Dedifferentiated amniotic fluid mesenchymal stem cell (primary cell): ENCODE results near the gene ARHGEF1.
A peak's percentile ranks its signal among the peaks of the same experiment; 100 is the strongest.

Source experiments
- DNase-seq: peaks from one replicate; pipeline ENCODE4 v3.0.0-alpha.2; 2016; ENCODE audit errors: extremely low spot score

Gene ARHGEF1

DNA sequence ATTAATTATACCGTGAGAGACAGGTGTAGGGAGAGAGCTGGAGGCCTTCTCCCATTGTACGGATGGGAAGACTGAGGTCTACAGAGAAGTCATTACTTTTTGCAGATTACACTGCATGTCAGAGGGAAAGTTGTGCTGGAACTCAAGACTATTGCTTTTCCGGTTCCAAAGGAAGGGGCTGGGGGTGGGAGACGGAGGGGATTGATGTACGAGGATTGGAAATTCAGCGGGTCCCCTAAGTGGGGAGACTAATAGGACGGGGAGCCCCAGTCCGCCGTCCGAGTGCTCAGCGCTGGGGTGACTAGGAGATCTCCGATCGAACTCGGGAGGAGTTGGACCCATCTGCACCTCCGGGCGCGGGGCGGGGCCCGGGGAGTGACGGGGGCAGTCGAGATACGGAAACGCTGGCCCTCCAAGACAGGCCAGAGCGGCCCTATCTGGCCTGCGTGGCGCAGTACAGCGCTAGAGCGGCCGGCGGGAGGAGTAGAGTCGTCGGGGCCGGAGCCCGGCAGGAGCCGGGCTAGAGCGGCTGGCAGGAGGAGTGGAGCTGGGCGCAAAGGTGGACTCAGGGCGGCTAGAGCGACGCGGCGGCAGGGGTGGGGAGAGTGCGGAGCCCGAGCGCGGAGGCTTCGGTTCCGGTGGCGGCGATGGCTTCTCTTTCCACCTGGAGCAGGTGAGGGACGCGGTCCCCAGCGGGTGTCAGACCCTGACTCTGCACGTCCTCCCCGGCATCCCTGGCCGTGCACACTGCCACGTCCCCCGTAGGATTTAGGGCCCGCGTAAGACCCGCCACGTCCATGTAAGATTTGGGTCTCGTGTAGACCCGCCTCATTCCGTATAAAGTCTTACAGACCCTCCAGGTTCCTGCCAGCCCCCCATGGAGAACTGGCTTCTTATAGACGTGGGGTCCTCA, 1.1 kb downstream of the ARHGEF1 start:
- peak; percentile 90 for DNase-seq

DNA sequence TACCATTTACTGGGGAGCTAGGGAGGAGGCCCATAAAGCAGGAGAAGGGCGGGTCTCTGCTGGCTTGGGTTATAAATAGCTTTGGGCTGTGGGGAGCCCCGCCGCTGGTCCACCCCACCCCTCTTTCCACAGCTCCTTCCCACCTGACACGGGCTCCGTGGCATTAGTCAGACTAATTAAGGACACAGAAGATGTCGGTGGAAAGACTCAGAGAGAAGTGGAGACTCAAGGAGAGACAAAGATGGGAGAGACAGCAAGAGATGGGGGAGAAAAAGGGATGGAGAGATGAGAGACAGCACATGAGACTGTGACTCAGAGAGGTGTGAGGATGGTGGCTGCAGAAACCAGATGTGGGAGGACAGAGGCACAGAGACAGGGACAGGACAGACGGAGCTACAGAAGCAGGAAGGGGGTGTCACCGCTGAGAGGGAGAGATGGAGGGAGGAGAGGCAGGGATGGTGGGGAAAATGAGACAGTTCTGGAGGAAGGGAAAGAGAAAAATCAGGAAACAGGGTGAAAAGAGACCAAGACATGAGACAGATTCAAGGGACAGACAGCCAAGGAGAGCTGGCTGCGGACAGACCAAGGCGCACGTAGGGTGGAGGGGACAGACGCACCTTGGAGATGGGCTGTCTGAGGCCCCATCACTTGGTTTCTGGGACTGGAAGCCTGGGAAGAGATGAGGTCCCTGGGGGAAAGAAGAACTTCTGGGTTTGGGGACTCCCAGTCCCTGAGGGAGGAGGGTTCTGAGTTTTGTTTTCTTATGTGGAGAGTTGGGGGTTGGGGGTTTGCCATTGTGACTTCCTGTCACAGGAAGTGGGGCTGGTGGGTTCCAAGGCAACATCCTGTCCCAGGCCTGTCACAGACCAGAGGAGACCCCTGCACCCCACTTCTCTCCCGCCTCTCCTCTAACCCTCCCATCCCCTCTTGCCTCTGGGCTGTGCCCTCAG, 4.1 kb downstream of the ARHGEF1 start:
- no peak for DNase-seq

DNA sequence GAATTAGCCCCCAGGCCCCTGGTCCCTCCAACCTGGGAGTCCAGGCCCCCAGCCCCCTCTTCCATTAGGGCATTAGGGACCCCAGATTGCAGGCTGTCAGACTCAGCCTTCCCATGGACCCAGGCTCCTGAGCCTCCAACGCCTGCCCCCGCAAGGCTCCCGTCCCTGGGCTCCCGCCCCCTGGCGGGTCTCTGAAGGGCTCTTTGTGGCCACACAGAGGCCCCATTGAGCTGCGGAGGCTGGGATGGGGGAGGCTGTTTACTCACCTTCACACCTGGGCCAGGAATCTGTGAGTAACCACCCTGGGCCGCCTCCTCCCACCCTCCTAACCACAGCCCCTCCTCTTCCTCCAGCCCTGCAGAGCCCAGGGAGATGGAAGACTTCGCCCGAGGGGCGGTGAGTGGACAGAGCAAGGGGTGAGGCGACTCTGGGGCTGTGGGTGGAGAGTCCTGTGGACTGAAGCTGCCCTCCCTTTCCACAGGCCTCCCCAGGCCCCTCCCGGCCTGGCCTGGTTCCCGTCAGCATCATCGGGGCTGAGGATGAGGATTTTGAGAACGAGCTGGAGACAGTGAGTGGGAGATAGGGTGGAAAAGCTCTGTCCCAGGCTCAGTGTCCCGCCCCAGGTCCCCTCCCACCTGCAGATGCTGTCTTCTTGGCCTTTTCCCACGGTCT, 4.9 kb downstream of the ARHGEF1 start:
- DNase-seq, result no peak

DNA sequence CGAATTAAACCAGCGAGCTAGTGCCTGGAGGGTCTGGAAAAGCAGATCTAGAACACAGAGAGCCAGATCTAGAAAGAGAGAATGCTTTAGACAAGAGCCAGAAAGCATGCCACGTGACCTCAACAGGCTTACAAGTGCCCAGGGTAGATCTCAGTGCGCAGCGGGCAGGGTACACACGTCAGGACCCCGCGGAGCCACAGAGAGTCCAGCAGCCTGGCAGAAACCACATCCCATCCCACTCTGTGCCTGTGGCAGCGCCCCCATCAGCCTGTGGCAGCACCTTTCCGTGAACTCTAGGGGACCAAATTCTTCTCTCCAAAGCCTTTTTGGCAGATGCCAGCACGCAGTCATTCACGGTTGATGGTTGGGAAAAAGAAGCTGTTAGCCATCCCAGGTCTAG, 5.9 kb downstream of the ARHGEF1 start:
- no peak for DNase-seq

DNA sequence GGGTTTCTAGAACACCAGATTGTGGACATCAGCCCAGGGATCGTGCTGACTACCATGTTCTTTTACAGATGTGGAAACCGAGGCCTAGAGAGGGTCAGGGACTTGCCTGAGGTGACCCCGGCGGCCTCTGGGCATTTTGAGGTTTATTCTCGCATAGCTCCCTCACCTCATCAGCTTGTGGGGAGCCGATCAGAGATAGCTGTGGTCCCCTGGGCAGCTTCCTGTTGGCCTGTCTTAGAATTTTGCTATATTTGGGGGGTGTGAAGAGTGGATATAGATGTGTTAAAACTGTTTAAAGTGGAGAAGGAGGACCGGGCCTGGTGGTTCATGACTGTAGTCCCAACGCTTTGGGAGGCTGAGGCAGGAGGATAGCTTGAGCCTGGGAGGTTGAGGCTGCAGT, 6.9 kb downstream of the ARHGEF1 start:
- DNase-seq, result no peak

DNA sequence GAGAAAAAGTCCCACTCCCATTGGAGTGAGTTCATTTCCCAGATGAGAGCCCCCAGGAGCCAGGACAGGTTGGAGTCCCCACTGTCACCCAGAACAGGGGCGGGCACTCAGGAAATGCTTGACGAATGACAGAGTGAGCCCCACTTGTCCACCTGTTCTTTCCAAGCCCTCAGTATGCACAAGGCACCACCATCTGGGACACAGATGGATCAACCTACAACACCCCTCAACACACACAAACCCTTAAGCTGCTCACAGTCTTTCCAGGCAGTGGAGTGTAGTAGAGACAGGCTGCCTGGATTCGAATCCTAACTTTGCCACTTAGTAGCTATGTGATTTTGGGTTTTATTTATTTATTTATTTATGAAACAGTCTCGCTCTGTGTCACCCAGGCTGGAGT, 8.0 kb downstream of the ARHGEF1 start:
- no peak for DNase-seq

DNA sequence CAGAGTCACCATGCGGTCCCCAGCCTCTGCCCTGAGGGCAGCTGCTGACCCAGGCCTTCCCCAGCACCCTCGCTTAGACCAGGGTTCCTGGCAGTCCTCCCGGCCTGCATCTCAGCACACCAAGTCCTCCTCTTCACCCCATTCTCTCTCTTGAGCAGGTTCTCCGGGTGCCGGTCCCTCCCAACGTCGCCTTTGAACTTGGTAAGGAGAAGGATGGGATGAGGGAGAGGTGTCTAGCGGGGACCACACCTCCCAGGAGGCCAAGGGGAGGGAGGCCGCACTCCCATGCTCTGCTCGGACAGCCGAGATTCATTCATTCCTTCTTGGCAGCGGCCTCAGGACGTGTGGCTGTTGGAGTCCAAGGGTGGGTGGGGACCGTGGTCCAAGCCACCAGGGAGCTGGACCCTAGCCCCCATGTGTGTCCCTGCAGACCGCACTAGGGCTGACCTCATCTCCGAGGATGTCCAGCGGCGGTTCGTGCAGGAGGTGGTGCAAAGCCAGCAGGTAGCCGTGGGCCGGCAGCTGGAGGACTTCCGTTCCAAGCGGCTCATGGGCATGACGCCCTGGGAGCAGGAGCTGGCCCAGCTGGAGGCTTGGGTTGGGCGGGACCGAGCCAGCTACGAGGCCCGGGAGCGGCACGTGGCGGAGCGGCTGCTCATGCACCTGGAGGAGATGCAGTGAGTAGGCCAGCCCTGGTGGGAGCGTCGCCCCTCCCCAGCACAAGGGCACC, 9.4 kb downstream of the ARHGEF1 start:
- DNase-seq, result no peak

DNA sequence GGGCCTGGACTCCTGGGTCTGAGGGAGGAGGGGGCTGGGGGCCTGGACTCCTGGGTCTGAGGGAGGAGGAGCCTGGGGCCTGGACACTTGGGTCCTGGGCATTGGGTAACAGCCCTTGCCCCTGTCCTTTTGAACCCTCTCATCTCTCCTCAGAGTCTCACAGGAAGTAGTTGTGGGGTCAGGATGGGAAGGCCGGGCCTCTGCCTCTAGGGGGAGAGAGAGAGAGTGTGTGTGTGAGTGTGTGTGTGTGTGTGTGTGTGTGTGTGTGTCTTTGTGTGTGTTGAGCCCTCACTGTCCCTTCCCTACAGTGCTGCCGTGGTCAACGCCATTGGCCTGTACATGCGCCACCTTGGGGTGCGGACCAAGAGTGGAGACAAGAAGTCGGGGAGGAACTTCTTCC, 10.9 kb downstream of the ARHGEF1 start:
- no peak for DNase-seq

DNA sequence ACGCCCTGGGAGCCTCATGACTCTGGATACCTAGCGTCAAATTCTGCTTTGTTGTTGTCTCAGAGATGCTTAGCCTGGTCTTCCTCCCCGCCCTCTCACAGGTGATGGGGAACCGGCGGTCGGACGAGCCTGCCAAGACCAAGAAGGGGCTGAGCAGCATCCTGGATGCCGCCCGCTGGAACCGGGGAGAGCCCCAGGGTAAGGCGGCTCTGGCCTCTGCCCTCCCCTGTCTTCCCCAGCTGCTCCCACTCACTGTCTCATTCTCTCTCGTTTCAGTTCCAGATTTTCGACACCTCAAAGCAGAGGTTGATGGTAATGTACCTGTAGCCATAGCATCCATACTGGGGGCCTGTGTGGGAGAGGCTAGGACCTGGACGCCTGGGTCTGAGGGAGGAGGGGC, 11.4 kb downstream of the ARHGEF1 start:
- DNase-seq, result no peak

DNA sequence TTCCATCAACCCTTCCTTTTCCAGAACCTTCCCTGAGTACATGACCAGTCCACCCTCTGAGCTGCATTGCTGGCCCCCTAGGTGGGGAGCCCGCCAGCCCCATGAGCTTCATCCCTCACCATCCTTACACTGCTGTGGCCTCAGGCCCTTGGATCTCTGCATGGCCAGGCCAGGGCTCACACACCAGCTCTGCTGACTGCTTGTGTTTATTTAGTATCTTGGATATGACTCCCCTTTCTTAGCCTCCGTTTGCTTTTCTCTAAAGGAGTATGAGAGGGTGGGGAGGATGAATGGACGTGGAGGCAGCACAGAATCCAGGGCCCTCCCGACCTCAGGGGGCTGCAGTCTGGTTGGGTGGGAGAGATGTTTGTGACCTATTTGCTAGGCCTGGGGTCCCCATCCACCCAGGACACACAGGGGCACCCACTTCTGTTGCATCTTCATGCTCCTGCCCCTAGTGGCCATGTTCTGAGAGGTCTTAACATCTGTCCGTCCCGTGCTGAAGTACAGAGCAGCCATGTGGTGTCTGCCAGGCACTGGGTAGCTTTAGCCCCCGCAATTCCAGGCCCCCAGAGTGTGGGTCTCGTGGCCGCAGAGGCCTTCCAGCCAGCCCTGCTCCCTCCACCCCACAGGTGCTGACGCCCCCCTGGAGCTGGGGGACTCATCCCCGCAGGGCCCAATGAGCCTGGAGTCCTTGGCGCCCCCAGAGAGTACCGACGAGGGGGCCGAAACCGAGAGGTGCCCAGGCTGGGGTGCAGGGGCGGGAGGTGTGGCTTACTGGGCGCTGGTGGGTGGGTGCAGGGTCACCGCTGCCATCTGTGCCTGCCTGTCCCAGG, 13.0 kb downstream of the ARHGEF1 start:
- DNase-seq, result no peak

DNA sequence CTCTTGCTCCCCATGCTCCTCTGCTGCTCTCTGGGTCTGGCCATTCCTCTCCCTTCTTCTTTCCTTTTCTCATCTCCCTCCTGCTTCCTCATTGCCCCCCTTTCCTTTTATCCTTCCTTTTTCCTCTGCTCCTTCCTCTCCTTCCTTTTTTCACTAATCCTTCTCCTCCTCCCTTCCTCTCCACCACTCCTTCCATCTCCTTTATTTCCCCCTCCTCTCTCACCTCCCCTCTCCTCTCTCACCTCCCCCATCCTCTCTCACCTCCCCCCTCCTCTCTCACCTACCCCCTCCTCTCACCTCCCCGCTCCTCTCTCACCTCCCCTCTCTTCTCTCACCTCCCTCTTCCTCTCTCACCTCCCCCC, 13.6 kb downstream of the ARHGEF1 start:
- no peak for DNase-seq

DNA sequence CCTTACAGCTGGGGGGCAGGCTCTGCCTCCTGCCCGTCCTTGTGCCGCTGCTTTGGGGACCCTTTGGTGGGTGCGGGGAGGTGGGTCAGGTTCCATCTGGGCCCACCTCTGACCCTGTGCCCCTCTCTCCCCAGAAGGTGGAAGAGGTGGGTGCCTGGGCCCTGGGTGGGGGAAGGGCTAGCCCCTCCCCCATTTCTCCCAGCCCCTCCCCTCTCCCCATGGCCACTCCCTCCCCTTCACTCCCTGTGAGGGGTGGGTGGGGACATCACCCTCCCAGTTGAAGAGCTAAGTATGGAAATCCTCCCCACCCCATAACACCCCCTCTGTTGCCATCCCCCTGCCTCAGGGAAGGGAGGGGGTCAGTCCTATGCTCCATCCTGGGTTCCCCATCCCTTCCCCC, 14.2 kb downstream of the ARHGEF1 start:
- no peak for DNase-seq

DNA sequence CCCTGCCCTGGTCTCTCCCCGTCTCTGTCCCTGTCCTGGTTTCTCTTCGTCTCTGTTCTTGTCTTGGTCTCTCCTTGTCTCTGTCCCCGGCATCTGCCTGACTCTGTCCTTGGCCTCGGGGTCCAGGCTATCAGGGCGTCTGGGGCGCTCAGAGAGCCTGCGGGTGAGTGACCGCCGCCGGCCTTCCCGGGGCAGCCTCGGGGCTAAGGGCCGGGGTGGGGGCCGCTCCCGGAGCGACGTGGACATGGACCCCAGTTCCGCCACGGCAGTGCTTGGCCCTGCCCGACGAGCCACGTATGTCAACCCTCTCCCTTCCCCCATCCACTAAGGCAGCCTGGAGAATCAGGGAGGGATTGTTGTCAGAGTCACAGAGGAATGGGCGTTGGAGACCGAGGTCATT, 14.8 kb downstream of the ARHGEF1 start:
- no peak for DNase-seq

DNA sequence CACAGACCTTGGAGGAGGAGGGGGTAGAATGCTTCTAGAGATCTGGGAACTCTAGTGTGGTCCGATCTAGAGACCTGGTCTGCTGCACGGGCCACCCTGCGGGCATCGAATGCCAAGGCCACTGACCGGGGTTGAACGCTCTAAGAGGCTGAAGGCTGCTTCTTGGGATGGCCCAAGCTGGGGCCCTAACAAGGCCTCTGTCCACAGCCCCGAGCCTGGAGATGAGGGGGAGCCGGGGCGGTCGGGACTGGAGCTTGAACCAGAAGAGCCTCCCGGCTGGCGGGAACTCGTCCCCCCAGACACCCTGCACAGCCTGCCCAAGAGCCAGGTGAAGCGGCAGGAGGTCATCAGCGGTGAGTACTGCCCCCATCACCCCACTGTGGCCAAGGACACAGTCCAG, 15.3 kb downstream of the ARHGEF1 start:
- no peak for DNase-seq

DNA sequence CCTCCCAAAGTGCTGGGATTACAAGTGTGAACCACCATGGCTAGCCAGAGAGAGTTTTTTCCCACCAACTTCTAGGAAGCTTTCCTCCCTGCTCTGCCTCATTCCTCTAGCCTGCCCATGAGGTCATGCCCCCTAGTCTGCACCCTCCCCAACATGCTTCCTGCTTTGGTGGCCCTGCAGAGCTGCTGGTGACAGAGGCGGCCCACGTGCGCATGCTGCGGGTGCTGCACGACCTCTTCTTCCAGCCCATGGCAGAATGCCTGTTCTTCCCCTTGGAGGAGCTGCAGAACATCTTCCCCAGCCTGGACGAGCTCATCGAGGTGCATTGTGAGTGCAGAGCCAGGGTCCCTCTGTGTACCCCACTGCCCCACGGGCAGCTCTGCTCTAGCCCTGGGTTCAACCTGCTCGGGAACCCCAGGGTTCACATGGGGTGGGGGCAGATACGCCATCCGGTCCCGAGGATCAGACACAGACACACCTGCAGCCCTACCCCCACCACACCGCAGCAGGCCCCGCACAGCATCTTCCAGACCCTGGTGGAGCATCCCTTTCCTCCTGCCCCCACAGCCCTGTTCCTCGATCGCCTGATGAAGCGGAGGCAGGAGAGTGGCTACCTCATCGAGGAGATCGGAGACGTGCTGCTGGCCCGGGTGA, 18.9 kb downstream of the ARHGEF1 start:
- DNase-seq, result no peak

DNA sequence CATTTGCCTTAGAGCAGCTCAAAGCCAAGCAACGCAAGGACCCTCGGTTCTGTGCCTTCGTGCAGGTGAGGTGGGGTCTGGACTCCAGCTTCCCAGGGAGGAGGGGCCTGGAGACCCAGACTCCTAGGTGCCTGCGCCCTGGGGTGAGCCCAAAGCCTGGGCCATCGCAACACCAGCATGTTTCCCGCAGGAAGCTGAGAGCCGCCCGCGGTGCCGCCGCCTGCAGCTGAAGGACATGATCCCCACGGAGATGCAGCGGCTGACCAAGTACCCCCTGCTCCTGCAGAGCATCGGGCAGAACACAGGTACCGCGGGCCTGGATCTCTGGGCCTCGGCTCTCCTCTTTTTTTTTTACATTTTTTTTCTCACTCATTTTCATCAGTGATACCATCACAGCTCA, 19.6 kb downstream of the ARHGEF1 start:
- DNase-seq, result no peak

DNA sequence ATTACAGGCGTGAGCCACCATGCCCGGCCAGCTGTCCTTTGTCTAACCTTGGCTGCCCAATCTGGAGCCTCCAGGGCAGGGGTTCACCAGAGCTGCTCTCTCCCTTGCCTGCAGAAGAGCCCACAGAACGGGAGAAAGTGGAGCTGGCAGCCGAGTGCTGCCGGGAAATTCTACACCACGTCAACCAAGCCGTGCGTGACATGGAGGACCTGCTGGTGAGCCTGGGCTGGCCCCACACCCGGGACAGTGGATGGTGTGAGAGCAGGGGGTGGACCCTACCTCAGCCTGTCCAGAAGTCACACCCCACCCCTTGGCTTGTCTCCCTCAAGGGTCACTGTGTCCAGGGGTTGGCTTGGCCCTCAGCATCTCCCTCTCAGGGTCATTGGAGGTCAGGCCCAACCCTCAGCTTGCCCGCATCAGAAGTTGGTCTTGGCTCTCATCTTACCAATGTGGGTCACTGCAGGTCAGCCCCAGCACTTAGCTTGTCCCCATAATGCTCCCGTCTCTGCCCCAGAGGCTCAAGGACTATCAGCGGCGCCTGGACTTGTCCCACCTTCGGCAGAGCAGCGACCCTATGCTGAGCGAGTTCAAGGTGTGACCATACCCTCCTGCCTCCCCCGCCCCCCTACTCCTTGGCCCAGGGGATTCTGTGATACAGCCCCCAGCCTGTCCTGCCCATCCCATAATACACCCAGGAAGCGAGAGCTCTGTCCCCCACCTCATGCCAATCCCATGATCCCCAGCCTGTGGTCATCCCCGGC, 20.4 kb downstream of the ARHGEF1 start:
- DNase-seq, result no peak

DNA sequence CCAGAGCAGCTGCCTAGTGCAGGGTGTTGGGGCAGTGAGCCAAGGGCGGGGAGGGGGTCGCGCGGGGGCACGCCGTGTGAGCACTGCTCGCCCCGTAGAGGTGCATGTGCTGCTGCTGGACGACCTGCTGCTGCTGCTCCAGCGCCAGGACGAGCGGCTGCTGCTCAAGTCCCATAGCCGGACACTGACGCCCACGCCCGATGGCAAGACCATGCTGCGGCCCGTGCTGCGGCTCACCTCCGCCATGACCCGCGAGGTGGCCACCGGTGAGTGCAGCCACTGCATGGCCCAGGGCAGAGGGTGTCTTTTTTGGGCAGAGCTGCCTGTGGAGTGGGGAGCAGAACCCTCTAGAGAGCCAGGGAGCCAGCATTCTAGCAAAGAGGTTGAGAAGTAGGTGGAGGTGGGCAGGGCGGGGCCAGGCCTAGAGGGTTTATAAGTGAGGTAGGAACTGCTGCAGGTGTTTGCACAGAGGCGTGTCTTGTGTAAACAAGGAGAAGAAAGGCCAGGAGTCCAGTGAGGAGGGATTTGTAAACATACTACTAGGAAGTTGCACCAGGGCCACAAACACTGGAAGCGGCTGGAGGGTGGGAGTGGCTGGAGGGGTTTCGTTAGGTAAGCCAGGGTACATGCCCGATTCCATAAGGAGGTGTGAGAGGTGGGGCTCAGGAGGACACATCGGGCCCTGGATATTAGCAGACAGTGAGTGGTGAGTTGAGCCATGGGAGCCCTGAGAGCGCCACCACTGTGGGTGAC, 21.3 kb downstream of the ARHGEF1 start:
- DNase-seq, result no peak
